Gastrocnemius medialis (tissue), 4 donors: ENCODE data around the gene DCUN1D3. TPM values are rescaled to one million over a fixed set of nuclear protein-coding genes. Genes with fewer than 3 reads are reported as not detected.

Experiments
- ATAC-seq, 2 donors: fragments of 150-250 bp; one replicate each; pipeline ENCODE4 v1.9.1; 2016
- DNase-seq, 2 donors: peaks; one replicate each; pipeline ENCODE4 v3.0.0-alpha.2; 2019
- H3K27ac ChIP-seq, 4 donors: fragments of 200-600 bp; sonication (generic); 1 replicate in 1 of 4; 2 replicates in 3 of 4; pipeline ENCODE4 v1.5.1; 2016 to 2018; ENCODE audit warnings: mild to moderate bottlenecking in 2 of 4, moderate library complexity in 1 of 4
- H3K27me3 ChIP-seq, 3 donors: fragments of 200-600 bp; sonication (generic) in 2 of 3; 1 replicate in 1 of 3; 2 replicates in 2 of 3; pipeline versions ENCODE4 v1.5.1 to v1.6.0; 2016 to 2019; ENCODE audit warnings: mild to moderate bottlenecking in 1 of 3, moderate library complexity in 1 of 3
- H3K36me3 ChIP-seq, 2 donors: fragments of 200-600 bp; sonication (generic) in 1 of 2; one replicate each; pipeline ENCODE4 v1.5.1; 2017 to 2018
- H3K4me1 ChIP-seq, 2 donors: fragments of 200-600 bp; sonication (generic) in 1 of 2; one replicate each; pipeline ENCODE4 v1.5.1; 2016 to 2017; ENCODE audit warnings: mild to moderate bottlenecking in 2 of 2
- H3K4me3 ChIP-seq, 4 donors: fragments of 200-600 bp; sonication (generic) in 3 of 4; 1 replicate in 1 of 4; 2 replicates in 3 of 4; pipeline ENCODE4 v1.5.1; 2016 to 2019; ENCODE audit warnings: mild to moderate bottlenecking in 2 of 4
- H3K9me3 ChIP-seq, 3 donors: fragments of 200-600 bp; sonication (generic) in 2 of 3; 1 replicate in 1 of 3; 2 replicates in 2 of 3; pipeline ENCODE4 v1.5.1; 2016 to 2019
- POLR2A ChIP-seq, 2 donors: fragments of 450-650 bp; IDR thresholded peaks; one replicate each; pipeline ENCODE4 v1.6.1; 2017; ENCODE audit warnings: antibody characterized with exemption in 2 of 2, mild to moderate bottlenecking in 2 of 2, moderate library complexity in 2 of 2
- in situ Hi-C, 4 donors: fragments of 200-750 bp; cut with MboI; loops; one replicate each; pipeline versions ENCODE4 v1.15.0 to v1.8.0; 2017; ENCODE audit warnings: low sequenced_read_pairs in 4 of 4
- intact Hi-C: fragments of 100-400 bp; cut with DNase I; formaldehyde crosslinking; loops from one replicate; pipeline ENCODE4 v1.15.1; 2023; ENCODE audit warnings: low total_unique reads
- total RNA-seq, 4 donors: library from RNA; depleted of rRNA; stranded (reverse); fragments of >200 nt; gene quantifications; one replicate each; pipeline versions ENCODE4 v1.1.0 to v1.2.3, GENCODE V29; 2016
- TF ChIP-seq, protein P1 (sequence below), 5 experiments: fragments of 450-650 bp in 3 of 5; fragments of 200-600 bp in 2 of 5; sonication (generic) in 2 of 5; IDR thresholded peaks in 4 of 5; conservative IDR thresholded peaks in 1 of 5; 1 replicate in 4 of 5; 2 replicates in 1 of 5; pipeline ENCODE4 v1.5.1; 2016 to 2019; ENCODE audit warnings: antibody characterized with exemption in 5 of 5, mild to moderate bottlenecking in 3 of 5, moderate library complexity in 3 of 5

Gene DCUN1D3
- total RNA-seq, 4 donors from 2014 or later: 7.6 to 10.5 (median 8.3) TPM

GRCh38 chr16:20878682-20879147, 21.4 kb downstream of the DCUN1D3 start:
- Histone ChIP-seq H3K4me3 (no peak overlapping the region), H3K9me3 (no peaks in the 10 kb centered on the region), H3K27ac (peak overlapping the region in 3 of 4 donors; percentile 12 to 53 (median 51)), H3K27me3 (no peaks in the 10 kb centered on the region), H3K4me1 (peaks cover 26 to 40% of the 10 kb centered on the region in 2 donors), H3K36me3 (no peaks in the 10 kb centered on the region)
- DNase-seq (no peak), ATAC-seq (no peak)
- in situ Hi-C loops: no loop called here
- intact Hi-C loops: no loop called here
- TF ChIP-seq, protein P1, sequence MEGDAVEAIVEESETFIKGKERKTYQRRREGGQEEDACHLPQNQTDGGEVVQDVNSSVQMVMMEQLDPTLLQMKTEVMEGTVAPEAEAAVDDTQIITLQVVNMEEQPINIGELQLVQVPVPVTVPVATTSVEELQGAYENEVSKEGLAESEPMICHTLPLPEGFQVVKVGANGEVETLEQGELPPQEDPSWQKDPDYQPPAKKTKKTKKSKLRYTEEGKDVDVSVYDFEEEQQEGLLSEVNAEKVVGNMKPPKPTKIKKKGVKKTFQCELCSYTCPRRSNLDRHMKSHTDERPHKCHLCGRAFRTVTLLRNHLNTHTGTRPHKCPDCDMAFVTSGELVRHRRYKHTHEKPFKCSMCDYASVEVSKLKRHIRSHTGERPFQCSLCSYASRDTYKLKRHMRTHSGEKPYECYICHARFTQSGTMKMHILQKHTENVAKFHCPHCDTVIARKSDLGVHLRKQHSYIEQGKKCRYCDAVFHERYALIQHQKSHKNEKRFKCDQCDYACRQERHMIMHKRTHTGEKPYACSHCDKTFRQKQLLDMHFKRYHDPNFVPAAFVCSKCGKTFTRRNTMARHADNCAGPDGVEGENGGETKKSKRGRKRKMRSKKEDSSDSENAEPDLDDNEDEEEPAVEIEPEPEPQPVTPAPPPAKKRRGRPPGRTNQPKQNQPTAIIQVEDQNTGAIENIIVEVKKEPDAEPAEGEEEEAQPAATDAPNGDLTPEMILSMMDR (IDR thresholded peaks at IDR 0.05 in 4 of 5, conservative IDR thresholded peaks at IDR 0.05 in 1 of 5): no peak
- no peak for TF ChIP-seq POLR2A (IDR thresholded peaks at IDR 0.05)

GRCh38 chr16:20875355-20875650, 24.9 kb downstream of the DCUN1D3 start:
- H3K4me1 ChIP-seq: peaks cover 40 to 53% of the 10 kb centered on the region in 2 donors
- TF ChIP-seq, protein P1 (IDR thresholded peaks at IDR 0.05 in 4 of 5, conservative IDR thresholded peaks at IDR 0.05 in 1 of 5): no peak
- TF ChIP-seq POLR2A (IDR thresholded peaks at IDR 0.05): no peak
- no peak overlapping the region for H3K4me3 ChIP-seq
- no peaks in the 10 kb centered on the region for H3K36me3 ChIP-seq
- no peak for ATAC-seq
- no peak for DNase-seq
- in situ Hi-C loops (no loop called here), intact Hi-C loops (no loop called here)
- no peaks in the 10 kb centered on the region for H3K9me3 ChIP-seq
- no peaks in the 10 kb centered on the region for H3K27me3 ChIP-seq
- H3K27ac ChIP-seq: no peak overlapping the region

DNA sequence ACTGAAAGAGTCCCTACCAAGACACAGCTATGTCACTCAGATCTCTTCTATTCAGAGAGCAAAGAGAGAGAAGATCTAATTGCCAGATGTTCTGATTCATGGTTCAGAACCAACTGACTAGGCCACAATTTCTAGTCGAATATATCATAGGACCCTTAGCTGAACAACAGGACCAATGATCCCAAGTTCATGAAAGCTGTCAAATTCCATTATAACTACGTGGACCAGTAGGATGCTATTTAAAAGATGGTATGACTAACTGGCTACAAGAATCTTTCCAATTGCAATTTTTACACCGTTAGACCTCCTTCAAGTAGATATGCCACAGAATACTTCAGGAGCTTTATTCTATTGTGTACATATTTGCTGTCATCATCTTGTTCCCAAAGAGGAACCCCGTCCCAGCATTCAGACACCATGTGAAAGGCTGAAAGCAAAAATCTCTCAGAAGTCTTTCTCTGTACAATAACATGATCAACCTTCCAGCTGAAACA, 26.0 kb downstream of the DCUN1D3 start:
- intact Hi-C loops: no loop called here
- TF ChIP-seq, protein P1 (IDR thresholded peaks at IDR 0.05 in 4 of 5, conservative IDR thresholded peaks at IDR 0.05 in 1 of 5): no peak
- no peak for TF ChIP-seq POLR2A (IDR thresholded peaks at IDR 0.05)
- in situ Hi-C loops: loop anchor here in 1 of 4 donors (25.0 kb wide), 1 partner anchor 413 kb away; the partner anchor contains the start of gene CRYM
- Histone ChIP-seq H3K4me3 (no peak overlapping the region), H3K36me3 (no peaks in the 10 kb centered on the region), H3K9me3 (no peaks in the 10 kb centered on the region), H3K27me3 (no peaks in the 10 kb centered on the region), H3K4me1 (peaks cover 44 to 55% of the 10 kb centered on the region in 2 donors), H3K27ac (no peak overlapping the region)
- DNase-seq (no peak), ATAC-seq (no peak)

GRCh38 chr16:20873331-20873730, 26.8 kb downstream of the DCUN1D3 start:
- Histone ChIP-seq H3K36me3 (no peaks in the 10 kb centered on the region), H3K4me1 (peaks cover 45 to 58% of the 10 kb centered on the region in 2 donors), H3K27me3 (no peaks in the 10 kb centered on the region), H3K9me3 (no peaks in the 10 kb centered on the region), H3K4me3 (no peak overlapping the region), H3K27ac (no peak overlapping the region)
- DNase-seq (no peak), ATAC-seq (no peak)
- in situ Hi-C loops: loop anchor here in 1 of 4 donors (25.0 kb wide), 1 partner anchor 414 kb away; the partner anchor contains the start of gene CRYM
- TF ChIP-seq POLR2A (IDR thresholded peaks at IDR 0.05): no peak
- TF ChIP-seq, protein P1 (IDR thresholded peaks at IDR 0.05 in 4 of 5, conservative IDR thresholded peaks at IDR 0.05 in 1 of 5): no peak
- intact Hi-C loops: no loop called here
